Esophagus muscularis mucosa (tissue), 2 donors: ENCODE data around the gene SIX4.

Source experiments
- EP300 ChIP-seq: sonication (generic); formaldehyde crosslinking; IDR thresholded peaks from one replicate; pipeline ENCODE4 v1.6.1; 2017; ENCODE audit warnings: antibody characterized with exemption
- POLR2A ChIP-seq: fragments of 450-650 bp; IDR thresholded peaks from one replicate; pipeline ENCODE4 v1.6.1; 2017; ENCODE audit warnings: antibody characterized with exemption, moderate library complexity, mild to moderate bottlenecking, low read depth

DNA sequence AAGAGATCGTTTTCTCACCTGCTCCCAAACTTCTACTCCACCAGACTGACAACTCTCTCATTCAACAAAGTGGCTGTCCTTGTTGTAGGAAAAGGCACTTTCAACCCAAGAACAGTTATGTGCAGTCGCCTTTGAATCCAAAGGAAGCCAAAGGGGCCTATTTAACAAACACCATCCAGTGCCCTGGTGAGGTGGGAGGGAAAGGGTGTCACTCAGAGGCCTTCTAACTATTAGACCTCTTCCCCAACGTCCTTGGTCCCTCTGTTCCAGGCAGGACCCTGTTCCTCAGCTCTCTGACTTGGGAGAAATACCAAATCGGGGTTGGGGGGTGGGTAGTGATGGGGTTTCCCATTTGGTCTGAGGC is 3.2 kb downstream of the SIX4 start:
- no peak for TF ChIP-seq POLR2A
- TF ChIP-seq EP300 = no peak
